ENCODE results near the gene SHANK3. TPM values are rescaled to one million over a fixed set of nuclear protein-coding genes. Genes with fewer than 3 reads are reported as not detected.

The SHANK3 gene
- polyA plus RNA-seq, 1 of the 3 experiments (the other 2 are of a cell fraction), result 1.5 TPM

DNA sequence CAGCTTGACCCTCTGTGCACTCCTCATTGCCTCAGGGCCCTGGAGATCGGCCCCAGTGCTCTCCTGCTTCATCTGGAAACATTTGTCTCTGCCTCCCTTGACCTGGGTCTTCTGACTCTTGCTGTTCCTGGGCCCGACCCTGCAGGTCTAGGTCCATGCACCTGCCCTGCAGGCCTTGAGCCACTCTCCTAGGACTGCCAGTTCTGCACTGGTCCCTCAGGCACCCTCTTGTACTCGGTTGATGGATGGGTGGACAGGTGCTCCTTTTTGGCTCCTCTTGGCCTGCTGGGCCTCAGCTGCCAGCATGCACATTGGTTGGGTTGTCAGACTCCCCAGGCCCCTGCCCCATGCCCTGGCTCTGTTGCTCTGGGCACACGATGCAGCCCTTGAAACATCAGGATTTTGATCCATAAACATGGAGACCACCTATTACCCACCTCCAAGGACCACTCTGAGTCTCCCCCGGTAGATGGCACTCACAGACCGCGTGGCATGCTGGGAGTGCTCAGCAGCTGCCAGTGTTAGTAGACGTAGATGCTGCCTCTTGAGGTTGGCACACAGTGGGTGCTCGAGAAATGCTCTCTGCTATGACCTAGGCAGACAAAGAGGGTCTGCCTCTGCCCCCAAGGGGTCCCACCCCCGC lies 45.2 kb downstream of the SHANK3 start (continued):
- TF ChIP-seq, protein P1, sequence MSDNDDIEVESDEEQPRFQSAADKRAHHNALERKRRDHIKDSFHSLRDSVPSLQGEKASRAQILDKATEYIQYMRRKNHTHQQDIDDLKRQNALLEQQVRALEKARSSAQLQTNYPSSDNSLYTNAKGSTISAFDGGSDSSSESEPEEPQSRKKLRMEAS (IDR thresholded peaks at IDR 0.05; ENCODE audit: low read depth), result no peak
- no peak for TF ChIP-seq SMC3 (IDR thresholded peaks at IDR 0.05; ENCODE audit: low read depth, low read length)
- no peak for TF ChIP-seq EP300 (IDR thresholded peaks at IDR 0.05; ENCODE audit: borderline replicate concordance in 1 of 2, low read depth in 1 of 2, low read length in 1 of 2)

DNA sequence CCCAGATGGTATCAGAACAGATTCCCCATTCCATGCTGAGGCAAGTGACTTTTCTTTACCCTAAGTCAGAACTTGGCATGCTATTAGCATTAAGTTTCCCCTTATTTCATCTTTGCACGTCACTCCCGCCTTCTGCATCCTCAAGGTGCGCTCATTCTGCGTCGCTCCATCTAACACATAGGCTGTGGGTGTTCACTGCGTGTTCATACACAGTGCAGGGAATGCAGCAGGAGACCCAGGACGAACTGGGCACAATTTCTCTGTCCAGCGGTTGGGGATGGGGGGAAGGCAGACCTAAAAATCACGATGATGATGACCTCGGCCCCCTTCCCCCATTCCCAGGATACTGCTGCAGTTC lies 45.7 kb downstream of the SHANK3 start:
- Histone ChIP-seq H3K4me2 (no peak overlapping the region), H4K20me1 (ENCODE audit: insufficient read depth) (no peaks in the 10 kb centered on the region), H3K9ac (no peak overlapping the region), H3K4me1 (ENCODE audit: control insufficient read depth in 1 of 2, insufficient read depth in 2 of 2, low read depth in 1 of 2, low read length in 1 of 2) (no peaks in the 10 kb centered on the region), H3K4me3 (ENCODE audit: low read depth in 2 of 2, low read length in 1 of 2) (no peak overlapping the region), H3K9me2 (no peaks in the 10 kb centered on the region), H3K27me3 (ENCODE audit: insufficient read depth) (no peaks in the 10 kb centered on the region), H3K27ac (ENCODE audit: low read depth in 2 of 2, low read length in 1 of 2) (no peak overlapping the region), H3F3A (replicated peaks; ENCODE audit: insufficient read depth) (no peaks in the 10 kb centered on the region), H3K9me3 (no peaks in the 10 kb centered on the region), H2AFZ (ENCODE audit: low read depth) (no peak overlapping the region), H3K79me2 (ENCODE audit: insufficient read depth) (no peaks in the 10 kb centered on the region), H3K36me3 (replicated peaks in 1 of 2; ENCODE audit: control insufficient read depth in 1 of 2, insufficient read depth in 2 of 2, low read length in 1 of 2) (no peaks in the 10 kb centered on the region)
- DNase-seq, result no peak
- no peak for TF ChIP-seq MEF2A (IDR thresholded peaks at IDR 0.05; ENCODE audit: borderline replicate concordance, low read depth)
- TF ChIP-seq, protein P2, sequence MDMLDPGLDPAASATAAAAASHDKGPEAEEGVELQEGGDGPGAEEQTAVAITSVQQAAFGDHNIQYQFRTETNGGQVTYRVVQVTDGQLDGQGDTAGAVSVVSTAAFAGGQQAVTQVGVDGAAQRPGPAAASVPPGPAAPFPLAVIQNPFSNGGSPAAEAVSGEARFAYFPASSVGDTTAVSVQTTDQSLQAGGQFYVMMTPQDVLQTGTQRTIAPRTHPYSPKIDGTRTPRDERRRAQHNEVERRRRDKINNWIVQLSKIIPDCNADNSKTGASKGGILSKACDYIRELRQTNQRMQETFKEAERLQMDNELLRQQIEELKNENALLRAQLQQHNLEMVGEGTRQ (IDR thresholded peaks at IDR 0.05; ENCODE audit: borderline replicate concordance, low read depth, low read length), result no peak
- TF ChIP-seq, protein P3, sequence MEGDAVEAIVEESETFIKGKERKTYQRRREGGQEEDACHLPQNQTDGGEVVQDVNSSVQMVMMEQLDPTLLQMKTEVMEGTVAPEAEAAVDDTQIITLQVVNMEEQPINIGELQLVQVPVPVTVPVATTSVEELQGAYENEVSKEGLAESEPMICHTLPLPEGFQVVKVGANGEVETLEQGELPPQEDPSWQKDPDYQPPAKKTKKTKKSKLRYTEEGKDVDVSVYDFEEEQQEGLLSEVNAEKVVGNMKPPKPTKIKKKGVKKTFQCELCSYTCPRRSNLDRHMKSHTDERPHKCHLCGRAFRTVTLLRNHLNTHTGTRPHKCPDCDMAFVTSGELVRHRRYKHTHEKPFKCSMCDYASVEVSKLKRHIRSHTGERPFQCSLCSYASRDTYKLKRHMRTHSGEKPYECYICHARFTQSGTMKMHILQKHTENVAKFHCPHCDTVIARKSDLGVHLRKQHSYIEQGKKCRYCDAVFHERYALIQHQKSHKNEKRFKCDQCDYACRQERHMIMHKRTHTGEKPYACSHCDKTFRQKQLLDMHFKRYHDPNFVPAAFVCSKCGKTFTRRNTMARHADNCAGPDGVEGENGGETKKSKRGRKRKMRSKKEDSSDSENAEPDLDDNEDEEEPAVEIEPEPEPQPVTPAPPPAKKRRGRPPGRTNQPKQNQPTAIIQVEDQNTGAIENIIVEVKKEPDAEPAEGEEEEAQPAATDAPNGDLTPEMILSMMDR (IDR thresholded peaks at IDR 0.05), result no peak
- ChIA-PET POLR2A (no interaction called here), CTCF (no interaction called here)
- WGBS (ENCODE audit: low lambda C conversion rate), result 93% methylated on average over 10 of the region's 10 CpGs

DNA sequence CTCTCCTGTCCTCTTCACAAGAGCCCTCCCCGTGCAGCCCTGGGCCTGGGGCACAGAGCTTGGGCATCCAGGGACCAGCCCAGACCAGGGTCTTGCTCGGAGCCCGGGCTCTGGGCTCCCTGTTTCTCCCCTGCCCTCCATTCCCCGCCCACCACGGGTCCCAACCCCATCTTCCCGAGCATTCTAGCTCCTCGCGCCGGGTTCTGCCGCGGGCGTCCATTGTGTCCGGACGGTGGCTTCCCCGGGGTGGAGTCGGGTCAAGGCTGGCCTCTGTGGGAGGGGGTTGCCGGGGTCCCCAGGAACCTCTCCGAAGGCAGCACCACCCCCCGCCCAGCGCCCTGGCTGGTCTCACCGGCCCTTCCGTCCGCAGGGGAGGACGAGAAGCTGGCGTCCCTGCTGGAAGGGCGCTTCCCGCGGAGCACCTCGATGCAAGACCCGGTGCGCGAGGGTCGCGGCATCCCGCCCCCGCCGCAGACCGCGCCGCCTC lies 47.2 kb downstream of the SHANK3 start:
- Histone ChIP-seq H3K27me3 (ENCODE audit: insufficient read depth) (no peaks in the 10 kb centered on the region), H3K27ac (ENCODE audit: low read depth in 2 of 2, low read length in 1 of 2) (no peak overlapping the region), H4K20me1 (ENCODE audit: insufficient read depth) (no peaks in the 10 kb centered on the region), H3K9ac (no peak overlapping the region), H3K4me2 (no peak overlapping the region), H3K4me1 (ENCODE audit: control insufficient read depth in 1 of 2, insufficient read depth in 2 of 2, low read depth in 1 of 2, low read length in 1 of 2) (no peaks in the 10 kb centered on the region), H3K4me3 (ENCODE audit: low read depth in 2 of 2, low read length in 1 of 2) (no peak overlapping the region), H3K79me2 (ENCODE audit: insufficient read depth) (no peaks in the 10 kb centered on the region), H2AFZ (ENCODE audit: low read depth) (no peak overlapping the region), H3K36me3 (replicated peaks in 1 of 2; ENCODE audit: control insufficient read depth in 1 of 2, insufficient read depth in 2 of 2, low read length in 1 of 2) (no peaks in the 10 kb centered on the region), H3K9me3 (no peaks in the 10 kb centered on the region), H3K9me2 (no peaks in the 10 kb centered on the region), H3F3A (replicated peaks; ENCODE audit: insufficient read depth) (no peaks in the 10 kb centered on the region)
- WGBS (ENCODE audit: low lambda C conversion rate), result 48% methylated on average over 16 of the region's 40 CpGs
- ChIA-PET POLR2A (interaction anchor here (0.6 kb wide), 1 partner anchor 123 kb away, joined by 3 read pairs; no protein-coding TSS in a partner anchor), CTCF (interaction anchor here (0.9 to 1.4 kb wide), 4 partner anchors 11 to 55 kb away, joined by 3 to 4 read pairs (median 3); no protein-coding TSS in a partner anchor)
- no peak for TF ChIP-seq MXI1 (IDR thresholded peaks at IDR 0.05; ENCODE audit: low read depth, low read length)
- no peak for DNase-seq
